Calu3 (cell line): ENCODE results near the gene CCPG1. TPM values are rescaled to one million over a fixed set of nuclear protein-coding genes. Genes with fewer than 3 reads are reported as not detected.
A peak's percentile ranks its signal among the peaks of the same experiment; 100 is the strongest.

Experiments
- BruUV-seq: library from RNA; stranded (reverse); fragments of 400-500 nt; replicated peaks from 2 replicates; lab custom pipeline; 2021; lab: Mats Ljungman, UMichigan
- CTCF ChIA-PET: fragments of 300-600 bp; sonication (Branson Sonifier 250); formaldehyde crosslinking; loops from one replicate; lab custom pipeline; 2022; ENCODE audit warnings: antibody characterized with exemption; lab: Charles Lee
- DNase-seq: peaks from one replicate; pipeline ENCODE4 v3.0.0; 2022
- H3K27ac Mint-ChIP-seq: one replicate; pipeline ENCODE4 v1.8.0; 2022; ENCODE audit warnings: mixed read lengths; ENCODE audit not compliant: unreplicated experiment
- H3K27me3 Mint-ChIP-seq: one replicate; pipeline ENCODE4 v1.8.0; 2022; ENCODE audit warnings: mixed read lengths; ENCODE audit not compliant: unreplicated experiment
- H3K36me3 Mint-ChIP-seq: one replicate; pipeline ENCODE4 v1.8.0; 2022; ENCODE audit warnings: mild to moderate bottlenecking, moderate library complexity, mixed read lengths; ENCODE audit not compliant: insufficient read depth, unreplicated experiment
- H3K4me1 Mint-ChIP-seq: one replicate; pipeline ENCODE4 v1.8.0; 2022; ENCODE audit warnings: mild to moderate bottlenecking, low read depth, mixed read lengths; ENCODE audit not compliant: unreplicated experiment
- H3K4me3 Mint-ChIP-seq: one replicate; pipeline ENCODE4 v1.8.0; 2022; ENCODE audit warnings: mild to moderate bottlenecking, low read depth, moderate library complexity, mixed read lengths; ENCODE audit not compliant: unreplicated experiment
- H3K9me3 Mint-ChIP-seq: one replicate; pipeline ENCODE4 v1.8.0; 2022; ENCODE audit warnings: low read depth, mixed read lengths; ENCODE audit not compliant: unreplicated experiment
- intact Hi-C: fragments of 100-400 bp; cut with micrococcal nuclease; formaldehyde crosslinking; loops from one replicate; pipeline ENCODE4 v1.10.0; 2022; ENCODE audit not compliant: unreplicated experiment
- total RNA-seq: library from RNA; stranded (reverse); gene quantifications from 2 replicates; pipeline ENCODE4 v1.2.3, GENCODE V29; 2022
- TF ChIP-seq, protein P1 (sequence below): fragments of 200-600 bp; IDR thresholded peaks from one replicate; pipeline ENCODE4 v1.8.0; 2022; ENCODE audit warnings: antibody characterized with exemption; ENCODE audit not compliant: unreplicated experiment

CCPG1 gene
- total RNA-seq, 1 experiment from 2014 or later = 54.5 TPM

DNA sequence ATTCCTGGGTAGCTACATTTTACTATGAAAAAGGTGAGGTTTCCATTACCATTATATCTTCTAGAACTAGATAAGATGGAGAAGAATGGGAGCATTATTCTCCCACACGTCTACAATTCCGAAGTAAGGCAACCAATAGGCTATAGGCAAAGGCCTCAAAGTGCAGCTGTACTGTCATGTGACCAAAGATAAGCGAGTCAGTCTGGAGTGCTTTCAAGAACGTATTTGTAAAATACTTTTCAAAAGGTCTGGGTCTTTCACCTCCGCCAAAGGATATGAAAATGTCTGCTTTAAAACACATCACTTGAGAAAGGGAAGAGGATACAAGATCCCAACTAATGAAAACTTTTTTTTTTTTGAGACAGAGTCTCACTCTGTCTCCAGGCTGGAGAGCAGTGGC, 9.9 kb downstream of the CCPG1 start:
- H3K4me3 Mint-ChIP-seq = no peak overlapping the region

DNA sequence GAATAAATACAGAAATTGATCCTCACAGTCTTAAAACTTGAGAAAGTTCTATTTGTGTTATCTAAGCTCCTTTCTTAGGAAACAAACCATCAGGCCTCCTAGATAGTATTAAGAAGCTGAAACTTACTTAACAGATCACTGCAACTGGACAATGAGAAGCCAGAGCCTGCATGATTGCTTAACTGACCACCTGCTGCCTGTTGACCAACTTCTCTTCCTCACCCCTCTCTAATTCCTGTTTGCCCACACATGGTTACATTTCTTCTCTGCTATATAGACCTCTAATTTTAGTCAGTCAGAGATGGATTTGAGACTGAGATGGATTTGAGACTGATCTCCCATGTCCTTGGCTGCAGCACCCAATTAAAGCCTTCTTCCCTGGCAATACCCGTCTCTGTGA, 13.5 kb downstream of the CCPG1 start:
- Mint-ChIP-seq H3K36me3 (peaks cover 9% of the 10 kb centered on the region), H3K27me3 (no peaks in the 10 kb centered on the region), H3K4me3 (no peak overlapping the region), H3K4me1 (peaks cover 15% of the 10 kb centered on the region), H3K9me3 (peaks cover 5% of the 10 kb centered on the region), H3K27ac (peak overlapping the region; percentile 25)
- TF ChIP-seq, protein P1, sequence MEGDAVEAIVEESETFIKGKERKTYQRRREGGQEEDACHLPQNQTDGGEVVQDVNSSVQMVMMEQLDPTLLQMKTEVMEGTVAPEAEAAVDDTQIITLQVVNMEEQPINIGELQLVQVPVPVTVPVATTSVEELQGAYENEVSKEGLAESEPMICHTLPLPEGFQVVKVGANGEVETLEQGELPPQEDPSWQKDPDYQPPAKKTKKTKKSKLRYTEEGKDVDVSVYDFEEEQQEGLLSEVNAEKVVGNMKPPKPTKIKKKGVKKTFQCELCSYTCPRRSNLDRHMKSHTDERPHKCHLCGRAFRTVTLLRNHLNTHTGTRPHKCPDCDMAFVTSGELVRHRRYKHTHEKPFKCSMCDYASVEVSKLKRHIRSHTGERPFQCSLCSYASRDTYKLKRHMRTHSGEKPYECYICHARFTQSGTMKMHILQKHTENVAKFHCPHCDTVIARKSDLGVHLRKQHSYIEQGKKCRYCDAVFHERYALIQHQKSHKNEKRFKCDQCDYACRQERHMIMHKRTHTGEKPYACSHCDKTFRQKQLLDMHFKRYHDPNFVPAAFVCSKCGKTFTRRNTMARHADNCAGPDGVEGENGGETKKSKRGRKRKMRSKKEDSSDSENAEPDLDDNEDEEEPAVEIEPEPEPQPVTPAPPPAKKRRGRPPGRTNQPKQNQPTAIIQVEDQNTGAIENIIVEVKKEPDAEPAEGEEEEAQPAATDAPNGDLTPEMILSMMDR = no peak
- intact Hi-C loops = no loop called here
- BruUV-seq = no TSS peak
- DNase-seq = no peak
- CTCF ChIA-PET = interaction anchor here (1.3 to 1.7 kb wide), 2 partner anchors 45 to 76 kb away, joined by 4 to 8 read pairs; partner anchors contain the start of genes PIGB and PIGBOS1

More for the DNA sequence above, 9.9 kb downstream of the CCPG1 start:
- peaks cover 15% of the 10 kb centered on the region for H3K36me3 Mint-ChIP-seq
- H3K27me3 Mint-ChIP-seq = no peaks in the 10 kb centered on the region
- H3K27ac Mint-ChIP-seq = no peak overlapping the region
- TF ChIP-seq, protein P1 = no peak
- H3K4me1 Mint-ChIP-seq = peaks cover 33% of the 10 kb centered on the region
- intact Hi-C loops = no loop called here
- no peak for DNase-seq
- no TSS peak for BruUV-seq
- peaks cover 5% of the 10 kb centered on the region for H3K9me3 Mint-ChIP-seq
- CTCF ChIA-PET = interaction anchor here (0.7 kb wide), 2 partner anchors 99 to 166 kb away, joined by 3 to 4 read pairs; no protein-coding TSS in a partner anchor

DNA sequence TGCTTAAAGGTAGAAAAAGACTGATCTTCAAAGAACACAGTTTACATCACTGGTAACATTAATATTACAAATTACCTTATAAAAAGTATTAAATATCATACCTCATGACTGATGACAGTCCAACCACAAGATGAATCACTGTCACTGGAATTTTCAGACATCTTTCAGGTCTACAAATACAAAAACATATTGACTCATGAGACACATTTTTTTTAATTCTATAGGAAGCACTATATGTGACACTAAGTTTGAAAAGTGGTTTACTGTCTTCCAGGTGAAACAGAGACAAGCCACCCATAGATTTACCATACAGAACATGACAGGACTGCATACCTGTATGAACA, 18.9 kb downstream of the CCPG1 start:
- TF ChIP-seq, protein P1 = no peak
- no peak for DNase-seq
- no TSS peak for BruUV-seq
- no peaks in the 10 kb centered on the region for H3K9me3 Mint-ChIP-seq
- H3K4me3 Mint-ChIP-seq = no peak overlapping the region
- intact Hi-C loops = no loop called here
- peaks cover 9% of the 10 kb centered on the region for H3K4me1 Mint-ChIP-seq
- CTCF ChIA-PET = interaction anchor here (0.7 to 1.2 kb wide), 3 partner anchors 14 to 1371 kb away, joined by 3 to 7 read pairs (median 5); no protein-coding TSS in a partner anchor
- H3K36me3 Mint-ChIP-seq = no peaks in the 10 kb centered on the region
- H3K27me3 Mint-ChIP-seq = no peaks in the 10 kb centered on the region
- peak overlapping the region; percentile 18 for H3K27ac Mint-ChIP-seq

DNA sequence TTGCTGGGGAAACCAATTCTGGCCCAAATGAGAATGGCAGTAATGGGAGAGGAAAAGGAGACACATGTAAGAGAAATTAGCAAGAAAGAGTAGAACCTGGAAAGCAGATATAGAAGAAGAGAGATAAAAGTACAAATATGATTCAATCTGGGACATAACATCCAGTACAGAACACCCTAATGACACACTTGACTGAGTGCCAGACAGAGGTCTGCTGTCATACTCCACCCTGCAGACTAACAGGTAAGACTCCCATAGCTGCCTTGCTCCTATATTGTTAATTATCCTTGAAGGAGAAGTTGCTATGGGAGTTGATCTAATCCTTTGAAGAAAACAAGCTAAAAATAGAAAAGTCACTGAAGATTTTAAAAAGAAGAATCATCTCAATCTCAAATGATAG, 21.1 kb downstream of the CCPG1 start:
- Mint-ChIP-seq H3K4me3 (no peak overlapping the region), H3K36me3 (peaks cover 6% of the 10 kb centered on the region), H3K4me1 (peaks cover 9% of the 10 kb centered on the region), H3K27me3 (no peaks in the 10 kb centered on the region), H3K9me3 (no peaks in the 10 kb centered on the region), H3K27ac (no peak overlapping the region)
- DNase-seq = no peak
- BruUV-seq = no TSS peak
- intact Hi-C loops = no loop called here
- CTCF ChIA-PET = no interaction called here
- TF ChIP-seq, protein P1 = no peak
